ENCODE data around the gene RASA4B.
"Not testable (repeated sequence)": the region's sequence is repeated elsewhere in the genome, so short reads cannot be mapped to it uniquely, and the experiment has no call there.

- not testable (repeated sequence) for TF ChIP-seq CTCF (IDR thresholded peaks at IDR 0.05; ENCODE audit: poor library complexity); EZH2phosphoT487 (IDR thresholded peaks at IDR 0.05; ENCODE audit: low read depth, severe bottlenecking, unreplicated experiment)
These were observed 17.6 kb upstream of the RASA4B start for GRCh38 chr7:102535062-102535615.
